HG02973 (cell line): Measurements from ENCODE around the gene OR4E2.
"Not testable (repeated sequence)": the region's sequence is repeated elsewhere in the genome, so short reads cannot be mapped to it uniquely, and the experiment has no call there.

Experiments used
- ATAC-seq: cut with Tn5 transposase; IDR thresholded peaks from one replicate; pipeline ENCODE4 v1.9.1; 2021; ENCODE audit warnings: moderate library complexity; ENCODE audit not compliant: unreplicated experiment

The OR4E2 gene, protein sequence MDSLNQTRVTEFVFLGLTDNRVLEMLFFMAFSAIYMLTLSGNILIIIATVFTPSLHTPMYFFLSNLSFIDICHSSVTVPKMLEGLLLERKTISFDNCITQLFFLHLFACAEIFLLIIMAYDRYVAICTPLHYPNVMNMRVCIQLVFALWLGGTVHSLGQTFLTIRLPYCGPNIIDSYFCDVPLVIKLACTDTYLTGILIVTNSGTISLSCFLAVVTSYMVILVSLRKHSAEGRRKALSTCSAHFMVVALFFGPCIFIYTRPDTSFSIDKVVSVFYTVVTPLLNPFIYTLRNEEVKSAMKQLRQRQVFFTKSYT

DNA sequence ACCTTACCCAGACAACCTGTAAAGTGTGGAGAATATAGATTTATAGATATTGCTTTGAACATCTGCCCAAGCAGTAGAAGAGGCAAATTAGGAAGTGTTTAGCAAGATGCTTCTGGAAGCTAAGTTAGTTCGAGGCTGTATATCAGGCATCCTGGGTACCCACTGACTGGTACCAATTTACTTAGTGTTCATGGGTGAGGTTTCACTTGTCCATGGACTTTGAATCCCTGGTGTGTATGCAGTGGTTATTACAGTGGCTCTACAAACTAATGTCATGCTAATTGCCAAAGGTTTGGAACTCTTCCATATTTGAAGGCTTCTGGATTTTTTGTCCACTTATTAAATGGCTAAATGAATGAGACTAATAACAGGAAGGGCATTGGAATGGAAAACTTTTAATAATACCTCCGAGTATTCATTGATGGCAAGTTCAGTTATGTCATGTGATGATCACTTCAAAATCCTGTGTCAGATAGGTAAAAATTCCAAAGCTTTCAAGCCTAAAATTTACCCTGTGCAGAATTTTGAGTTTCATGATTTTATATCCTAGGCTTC lies at the start of gene OR4E2:
TSS of gene OR4E2 (plus strand) at position 505 of the 555 bp plus-strand sequence. CDS start 11,248 bp downstream, outside the sequence.
- ATAC-seq = no peak

DNA sequence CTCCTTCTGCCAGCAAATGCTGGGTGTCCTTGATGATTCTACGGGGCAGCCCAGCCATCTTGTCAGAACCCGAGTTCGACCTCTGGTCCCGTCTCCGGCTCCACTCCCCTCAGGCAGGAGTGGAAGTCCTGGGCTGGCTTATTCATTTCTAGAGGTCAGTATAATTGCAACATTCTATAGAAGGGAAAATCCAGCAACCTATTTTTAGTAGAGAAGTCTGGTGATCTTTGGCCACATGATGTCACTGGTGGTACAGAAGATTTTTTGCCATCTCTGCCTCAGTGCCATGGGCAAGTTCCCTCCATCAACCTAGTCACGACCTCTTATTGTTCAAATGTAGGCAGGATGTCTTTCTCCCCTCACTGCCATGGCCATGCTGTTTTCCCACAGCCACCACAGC lies 41.3 kb upstream of the OR4E2 start:
- ATAC-seq = no peak

DNA sequence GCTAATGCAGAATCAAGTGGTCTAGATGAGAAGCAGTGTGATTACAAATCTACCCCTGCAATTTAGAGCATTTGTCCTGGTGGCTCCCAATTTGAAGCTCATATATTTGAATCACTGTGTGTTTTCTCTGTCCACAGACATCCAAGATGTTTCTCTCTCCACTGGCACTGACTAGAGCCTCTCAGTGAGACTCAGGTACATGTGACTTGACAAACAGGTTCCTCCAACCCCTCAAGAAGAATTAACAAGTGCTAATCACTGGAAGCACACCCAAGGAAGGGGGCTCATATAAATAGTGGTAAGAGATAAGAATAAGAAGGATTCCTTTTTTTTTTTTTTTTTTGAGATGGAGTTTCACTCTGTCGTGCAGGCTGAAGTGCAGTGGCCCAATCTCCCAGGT lies 39.4 kb upstream of the OR4E2 start:
- ATAC-seq = no peak

DNA sequence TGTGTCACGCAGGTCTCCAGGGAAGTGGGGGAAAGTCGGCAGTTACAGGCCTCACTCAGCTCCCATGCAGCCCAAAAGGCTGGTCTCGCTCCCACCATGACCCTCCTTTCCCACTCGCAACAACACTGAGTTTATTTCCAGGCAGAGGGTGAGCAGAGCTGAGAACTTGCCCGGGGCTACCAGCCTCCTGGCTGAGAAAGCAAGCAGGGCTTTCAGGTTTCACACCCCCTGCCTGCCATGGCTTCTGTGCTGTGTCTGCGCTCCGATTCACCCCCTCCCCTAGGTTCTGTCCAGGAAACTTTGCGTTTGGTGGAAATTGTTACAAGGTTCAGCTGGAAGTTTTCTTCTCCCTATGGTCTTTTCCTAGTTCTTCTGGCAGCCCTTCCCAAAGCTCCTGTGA lies 36.0 kb upstream of the OR4E2 start:
- no peak for ATAC-seq

DNA sequence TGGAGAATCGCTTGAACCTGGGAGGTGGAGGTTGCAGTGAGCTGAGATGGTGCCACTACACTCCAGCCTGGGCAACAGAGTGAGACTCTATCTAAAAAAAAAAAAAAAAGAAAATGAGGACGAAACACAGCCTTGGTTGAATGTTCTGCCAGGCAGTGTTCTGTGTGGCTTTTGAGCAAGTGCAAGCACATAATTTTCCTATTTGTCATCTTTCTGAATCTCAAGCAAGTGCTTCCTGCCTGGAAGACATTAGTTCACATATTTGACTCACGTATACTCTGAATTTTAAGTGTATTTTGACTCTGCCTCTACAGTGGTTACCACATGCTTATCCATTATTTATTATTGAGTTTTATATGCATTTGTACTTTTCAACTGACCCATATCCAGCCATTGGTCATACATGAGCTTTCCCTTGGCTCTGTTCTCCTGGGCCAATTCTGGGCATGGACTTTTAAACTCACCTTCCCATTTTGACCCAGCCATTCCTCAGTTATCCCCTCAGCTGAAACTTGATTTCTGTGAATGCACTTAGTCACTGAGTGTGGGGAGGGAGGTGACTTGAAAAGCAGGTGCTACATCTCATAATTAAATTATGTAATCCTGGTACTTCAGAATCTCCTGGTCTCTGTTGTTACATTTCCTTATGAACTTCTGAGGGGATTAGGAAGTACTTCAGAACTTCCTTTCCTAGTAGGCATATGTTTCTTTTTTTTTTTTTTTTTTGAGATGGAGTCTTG lies 27.0 kb upstream of the OR4E2 start:
- no peak for ATAC-seq

DNA sequence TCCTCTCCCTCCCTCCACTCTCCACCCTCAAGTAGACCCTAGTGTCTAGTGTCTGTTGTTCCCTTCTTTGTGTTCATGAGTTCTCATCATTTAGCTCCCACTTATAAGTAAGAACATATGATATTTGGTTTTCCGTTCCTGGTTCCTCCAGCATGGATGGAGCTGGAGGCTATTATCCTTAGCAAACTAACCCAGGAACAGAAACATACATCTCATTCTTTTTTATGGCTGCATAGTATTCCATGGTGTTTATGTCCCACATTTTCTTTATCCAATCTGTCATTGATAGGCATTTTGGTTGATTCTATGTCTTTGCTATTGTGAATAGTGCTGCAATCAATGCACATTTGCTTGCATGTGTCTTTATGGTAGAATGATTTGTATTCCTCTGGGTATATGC lies 23.1 kb upstream of the OR4E2 start:
- ATAC-seq = not testable (repeated sequence)

DNA sequence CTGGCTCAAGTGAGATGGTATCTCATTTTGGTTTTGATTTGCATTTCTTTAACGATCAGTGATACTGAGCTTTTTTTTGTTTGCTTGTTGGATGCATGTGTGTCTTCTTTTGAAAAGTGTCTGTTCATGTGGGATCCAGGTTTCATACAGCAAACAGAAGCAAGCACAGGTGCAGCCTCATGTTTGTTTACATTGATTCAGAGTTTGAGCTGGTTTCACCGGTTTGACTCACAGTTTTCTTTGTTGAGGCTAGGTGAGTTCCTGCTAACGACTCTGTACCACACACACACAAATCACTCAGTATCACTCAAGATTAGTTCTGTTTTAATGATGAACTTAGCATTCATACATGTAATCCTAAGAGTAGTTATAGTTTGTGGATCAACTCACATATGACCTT lies 22.6 kb upstream of the OR4E2 start:
- no peak for ATAC-seq

DNA sequence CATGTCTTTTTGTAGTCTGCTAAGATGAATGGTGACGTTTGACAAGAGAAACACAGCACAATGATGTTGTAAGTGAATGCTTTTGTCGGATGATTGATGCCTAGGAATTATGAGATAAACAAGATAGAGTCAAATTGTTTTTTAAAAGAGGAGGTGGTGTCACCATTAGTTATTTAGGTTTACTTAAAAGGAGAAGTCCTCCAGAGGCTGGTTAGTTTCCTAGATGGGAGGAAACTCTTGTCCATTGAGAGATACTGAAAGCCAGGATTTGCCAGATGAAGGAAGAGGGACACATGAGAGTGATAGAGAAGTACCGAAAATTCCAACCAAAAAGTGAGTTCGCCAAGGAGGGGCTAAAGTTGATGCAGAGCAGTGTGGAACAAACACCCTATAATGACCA lies 18.8 kb upstream of the OR4E2 start, which contains the start of gene OR10G2:
TSS of gene OR10G2 (minus strand) at position 101 of the 400 bp plus-strand sequence. CDS start at position 3, 98 bp downstream.
- no peak for ATAC-seq

DNA sequence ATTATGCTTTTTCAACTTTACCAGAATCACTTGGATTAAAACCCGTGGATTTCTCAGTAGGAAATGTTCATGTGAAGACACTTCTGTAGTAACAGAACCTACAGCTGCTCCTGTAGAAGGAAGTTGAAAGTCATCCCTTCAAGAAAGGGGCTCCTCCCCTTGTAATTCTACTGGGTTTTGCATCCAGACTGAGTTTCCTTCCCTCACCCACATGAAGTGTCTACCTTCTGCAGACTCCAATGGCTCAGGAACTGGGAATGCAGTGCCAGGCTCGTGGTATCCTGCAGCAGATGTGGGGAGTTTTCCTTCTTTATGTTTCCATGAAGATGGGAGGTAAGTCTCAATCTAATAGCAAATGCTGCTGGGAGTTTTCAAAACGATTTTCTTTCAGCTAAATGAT lies 11.0 kb upstream of the OR4E2 start:
- no peak for ATAC-seq

DNA sequence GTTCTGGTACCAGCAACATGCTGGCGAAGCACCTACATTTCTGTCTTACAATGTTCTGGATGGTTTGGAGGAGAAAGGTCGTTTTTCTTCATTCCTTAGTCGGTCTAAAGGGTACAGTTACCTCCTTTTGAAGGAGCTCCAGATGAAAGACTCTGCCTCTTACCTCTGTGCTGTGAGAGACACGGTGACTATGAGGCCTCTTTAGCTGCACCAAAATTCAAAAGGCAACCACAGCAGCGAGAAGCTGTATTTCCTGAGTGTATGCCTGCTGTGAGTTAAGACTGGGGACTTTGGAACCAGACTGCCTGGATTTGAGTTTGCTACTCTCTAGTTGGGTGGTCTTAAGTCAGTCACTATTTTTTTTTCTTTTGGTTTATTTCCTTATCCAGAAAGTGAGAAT lies 10.2 kb upstream of the OR4E2 start:
- no peak for ATAC-seq

DNA sequence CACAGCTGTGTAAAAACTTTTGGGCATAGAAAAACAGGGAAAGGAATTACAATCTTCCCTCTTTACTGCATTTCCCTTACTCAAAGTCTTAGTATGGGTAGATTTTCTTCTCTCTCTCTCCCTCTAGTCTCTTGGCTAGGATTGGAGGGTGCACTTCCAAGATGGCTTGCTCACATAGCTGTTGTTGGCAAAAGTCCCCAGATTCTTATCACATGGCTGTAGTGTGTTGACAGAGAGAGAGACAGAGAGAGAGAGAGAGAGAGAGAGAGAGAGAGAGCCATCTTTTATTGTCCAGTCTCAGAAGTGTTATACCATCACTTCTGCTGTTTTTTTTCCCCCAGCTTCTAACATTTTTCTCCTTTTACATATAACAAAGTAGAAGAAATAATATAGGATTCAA lies 6.3 kb upstream of the OR4E2 start:
- no peak for ATAC-seq

DNA sequence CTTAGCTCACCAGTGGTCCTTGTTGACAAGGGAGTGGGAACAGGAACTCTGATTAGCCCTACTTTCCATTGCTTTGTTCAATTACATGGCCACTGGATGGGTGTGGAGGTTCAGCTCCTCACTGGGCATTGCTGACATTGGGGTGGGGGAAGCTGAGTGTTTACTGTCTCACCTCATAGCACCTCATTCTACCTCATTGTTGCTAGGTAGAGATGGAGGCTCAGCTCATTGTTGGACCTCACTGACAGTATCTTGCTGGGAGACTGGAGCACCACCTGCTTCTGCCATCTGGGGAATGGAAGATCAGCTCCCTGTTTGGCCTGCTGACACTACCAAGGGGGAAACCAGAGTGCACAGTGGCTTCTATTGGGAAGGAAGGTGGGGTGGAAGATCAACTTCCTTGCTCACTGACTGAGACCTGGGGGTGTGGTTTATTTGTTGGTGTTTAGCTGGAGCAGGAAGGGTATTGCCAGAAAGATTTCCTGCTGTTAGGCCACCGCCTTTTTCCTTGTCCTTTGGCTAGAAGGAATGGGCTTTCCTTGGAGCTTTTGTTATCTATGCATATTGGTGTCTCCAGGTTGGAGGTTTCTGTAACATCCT lies 1.3 kb upstream of the OR4E2 start:
- no peak for ATAC-seq

DNA sequence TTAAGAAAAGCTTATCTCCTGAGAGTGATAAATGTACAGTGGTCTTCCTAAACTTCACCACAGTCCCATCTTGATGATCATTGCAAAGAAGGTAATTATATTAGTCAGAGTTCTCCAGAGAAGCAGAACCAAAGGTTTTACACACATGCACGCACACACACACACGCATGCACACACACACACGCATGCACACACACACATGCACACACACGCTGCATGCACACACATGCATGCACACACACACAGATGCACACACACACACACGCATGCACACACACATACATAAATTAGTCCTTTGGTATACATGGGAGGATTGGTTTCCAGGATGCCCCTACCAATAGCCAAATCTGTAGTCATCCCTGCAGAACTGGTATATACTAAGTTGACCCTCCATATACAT lies 580 bp downstream of the OR4E2 start:
- no peak for ATAC-seq

DNA sequence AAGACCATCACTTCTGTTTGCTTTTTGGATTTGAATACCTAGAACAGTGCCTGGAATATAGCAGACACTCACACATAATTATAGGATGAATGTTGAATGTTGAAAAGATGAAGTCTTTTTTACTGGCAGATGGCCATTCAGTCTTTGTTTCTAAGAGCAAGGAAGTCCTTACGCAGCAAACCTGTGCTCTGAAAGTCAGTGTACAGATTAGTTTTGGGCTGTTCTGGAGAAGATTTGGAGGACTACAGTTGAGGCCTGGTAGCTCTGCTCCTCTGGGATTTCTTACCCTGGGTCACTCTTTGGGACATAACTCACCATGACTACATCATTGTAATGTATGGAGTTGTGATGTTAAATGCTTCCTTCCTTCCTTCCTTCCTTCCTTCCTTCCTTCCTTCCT lies 3.3 kb downstream of the OR4E2 start:
- no peak for ATAC-seq

DNA sequence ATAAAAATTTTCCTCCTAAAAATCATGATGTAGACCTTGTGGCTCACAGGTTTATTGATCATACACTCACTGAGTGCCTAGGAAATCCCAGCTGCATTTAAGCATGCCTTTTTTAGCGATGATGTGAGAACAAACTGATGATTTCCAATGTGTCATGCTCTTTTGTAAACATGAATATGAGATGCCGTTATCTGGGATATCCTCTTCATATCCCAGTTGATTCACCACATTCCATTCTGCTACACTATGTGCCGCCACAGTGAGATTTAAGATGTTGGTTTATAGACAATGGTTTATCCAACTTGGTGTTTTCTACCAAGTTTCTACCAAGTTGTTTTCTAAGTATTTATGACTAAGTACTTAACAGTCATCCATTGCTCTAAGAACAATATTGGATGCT lies 14.7 kb downstream of the OR4E2 start:
- ATAC-seq = no peak

DNA sequence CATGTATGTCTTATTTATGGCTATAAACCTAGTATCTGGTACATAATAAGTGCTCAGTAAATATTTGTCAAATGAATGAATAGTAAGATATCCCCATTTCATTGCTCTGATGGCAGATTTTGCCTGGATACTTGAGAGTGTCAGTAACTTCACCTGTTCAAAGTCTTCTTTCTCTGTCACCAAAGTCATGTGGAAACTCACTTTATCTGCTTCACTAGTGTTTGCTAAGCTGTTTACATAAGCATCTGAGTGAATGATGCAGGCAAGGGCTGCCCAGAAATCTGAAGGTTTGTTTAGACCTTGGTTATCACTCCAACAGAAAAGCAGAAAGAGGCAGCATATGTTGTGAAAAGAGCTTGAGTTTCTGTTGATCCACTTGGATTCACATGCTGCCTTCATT lies 15.6 kb downstream of the OR4E2 start:
- no peak for ATAC-seq

DNA sequence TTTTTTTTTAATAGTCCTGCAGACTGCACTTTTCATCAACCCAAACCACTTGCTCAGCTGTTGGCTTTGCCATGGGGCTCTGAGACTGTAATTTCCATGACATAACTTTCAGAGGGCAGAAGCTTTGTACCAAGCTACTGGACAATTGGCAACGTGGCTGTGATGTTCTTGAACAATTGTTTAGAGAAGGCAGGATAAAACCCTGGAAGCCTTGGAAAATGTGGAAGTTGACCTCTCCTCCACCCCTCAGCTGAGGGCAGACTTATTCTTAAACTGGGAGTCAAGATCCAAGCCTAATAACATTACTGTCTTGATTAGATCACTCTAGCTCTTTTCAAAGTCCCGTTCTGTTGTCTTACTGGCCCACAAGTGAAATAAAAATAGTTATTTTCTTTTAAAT lies 17.7 kb downstream of the OR4E2 start:
- no peak for ATAC-seq

DNA sequence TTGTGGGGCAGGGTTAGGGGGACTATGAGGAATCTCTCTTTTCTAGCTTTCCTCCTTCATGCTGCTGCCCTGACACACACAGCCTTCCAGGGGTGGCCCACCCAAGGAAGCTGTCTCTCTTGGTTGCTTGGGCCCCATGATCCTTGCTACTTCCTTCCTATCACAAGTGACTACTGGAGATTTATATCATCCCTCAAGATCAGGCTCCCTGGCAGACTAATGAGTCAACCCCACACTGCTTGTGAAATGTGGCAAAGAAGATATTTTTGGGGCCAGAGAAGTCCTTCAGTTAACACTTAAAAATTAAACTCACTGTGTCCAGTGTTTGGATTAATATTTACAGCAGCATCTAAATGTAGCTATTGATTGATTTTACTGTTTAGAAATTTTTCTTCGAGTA lies 18.5 kb downstream of the OR4E2 start:
- ATAC-seq = no peak

DNA sequence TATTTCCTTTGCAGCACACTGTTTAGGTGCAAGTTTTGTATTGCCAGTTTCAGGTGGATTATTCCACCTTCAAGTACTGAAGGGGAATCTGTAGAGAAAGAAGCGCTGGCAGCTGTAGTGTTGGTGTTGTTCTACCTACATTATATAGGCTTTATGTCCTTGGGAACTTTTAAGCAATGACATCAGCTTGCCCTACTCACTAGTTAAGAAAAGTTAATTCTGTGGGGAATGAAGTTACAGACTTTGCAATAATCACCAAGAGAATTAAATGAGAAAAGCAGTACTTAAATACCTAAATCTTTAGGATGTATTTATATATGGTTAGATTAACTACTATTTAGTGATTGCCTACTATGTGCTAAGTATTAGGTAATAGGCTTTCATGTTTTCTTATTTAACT lies 20.1 kb downstream of the OR4E2 start, which contains the start of gene OR4E1:
TSS of gene OR4E1 (minus strand) at position 101 of the 400 bp plus-strand sequence. CDS start 2,883 bp downstream, outside the sequence.
- no peak for ATAC-seq

DNA sequence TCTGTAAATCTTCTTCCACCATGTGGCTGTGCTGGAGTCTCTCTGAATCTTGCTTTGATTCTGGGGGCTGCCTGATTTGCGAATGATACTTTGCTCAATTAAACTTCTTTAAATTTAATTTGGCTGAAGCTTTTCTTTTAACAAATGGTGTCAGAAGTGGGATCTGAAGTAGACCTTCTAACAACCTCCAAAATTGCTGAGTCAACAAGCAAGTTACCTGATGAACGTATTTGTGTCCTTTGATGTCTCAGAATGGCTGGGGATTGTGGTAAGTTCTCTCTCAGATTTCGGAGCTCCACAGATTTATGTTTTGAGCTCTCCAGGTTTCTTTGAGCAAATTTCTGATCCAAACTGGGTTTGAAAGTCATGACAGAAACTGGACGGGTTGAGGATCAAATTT lies 21.9 kb downstream of the OR4E2 start:
- ATAC-seq = no peak

DNA sequence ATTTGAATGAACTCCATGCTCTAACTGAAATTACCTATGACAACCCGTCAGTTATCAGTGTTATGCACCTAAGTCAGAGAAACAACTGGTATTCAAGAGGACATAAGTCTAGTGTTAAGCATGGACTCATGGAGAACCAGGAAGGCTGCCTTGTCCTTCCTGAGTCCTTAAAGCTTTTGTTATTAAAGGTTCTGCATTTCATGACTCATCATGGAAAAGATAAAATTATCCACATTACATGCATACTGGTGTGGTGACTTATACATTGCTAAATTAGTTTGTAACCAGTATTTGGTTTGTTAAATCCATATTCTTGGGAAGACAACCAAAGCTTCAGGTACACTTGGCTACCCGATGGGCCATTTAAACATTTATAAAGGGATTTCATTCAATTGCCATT lies 26.4 kb downstream of the OR4E2 start:
- ATAC-seq = no peak

DNA sequence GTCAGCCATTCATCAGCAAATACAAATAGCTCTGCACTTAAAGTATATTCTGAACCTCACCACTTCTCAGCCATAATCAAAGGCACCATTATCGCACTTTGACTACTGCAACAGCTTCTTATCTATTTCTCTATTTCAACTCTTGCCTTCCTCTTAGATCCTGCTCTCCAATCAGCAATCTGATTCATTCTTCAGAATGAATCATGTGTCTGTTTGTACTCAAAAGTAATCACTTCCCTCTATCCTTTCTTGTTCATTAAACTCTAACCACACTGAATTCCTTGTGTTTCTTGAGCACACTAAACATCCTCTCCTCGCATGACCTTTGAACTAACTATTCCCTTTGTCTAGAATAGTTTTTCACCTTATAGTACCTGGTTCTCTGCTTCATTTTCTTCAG lies 32.8 kb downstream of the OR4E2 start:
- ATAC-seq = no peak
